Progenitor cell of endocrine pancreas (in vitro differentiated cells): Measurements from ENCODE around the gene SPNS2. TPM values are rescaled to one million over a fixed set of nuclear protein-coding genes. Genes with fewer than 3 reads are reported as not detected.

Experiments
- DNase-seq: peaks from one replicate; pipeline ENCODE4 v3.0.0; 2021; ENCODE audit warnings: low spot score; ENCODE audit not compliant: unreplicated experiment
- H3K27ac Mint-ChIP-seq: 2 replicates; pipeline ENCODE4 v1.8.0; 2021; ENCODE audit warnings: mild to moderate bottlenecking, moderate library complexity, mixed read lengths
- H3K27me3 Mint-ChIP-seq: 2 replicates; pipeline ENCODE4 v1.8.0; 2021; ENCODE audit warnings: mixed read lengths
- H3K36me3 Mint-ChIP-seq: 2 replicates; pipeline ENCODE4 v1.8.0; 2022; ENCODE audit warnings: mixed read lengths; ENCODE audit not compliant: insufficient read depth
- H3K4me1 Mint-ChIP-seq: 2 replicates; pipeline ENCODE4 v1.8.0; 2021; ENCODE audit warnings: low read depth, mixed read lengths
- H3K4me3 Mint-ChIP-seq: 2 replicates; pipeline ENCODE4 v1.8.0; 2021; ENCODE audit warnings: low read depth, mild to moderate bottlenecking, moderate library complexity, mixed read lengths
- H3K9me3 Mint-ChIP-seq: 2 replicates; pipeline ENCODE4 v1.8.0; 2021; ENCODE audit warnings: low read depth, mixed read lengths
- total RNA-seq: library from RNA; stranded (reverse); gene quantifications from 2 replicates; pipeline ENCODE4 v1.2.1, GENCODE V29; 2021
- TF ChIP-seq, protein P1 (sequence below): fragments of 200-600 bp; sonication (generic); IDR thresholded peaks from one replicate; pipeline ENCODE4 v1.5.0; 2021; ENCODE audit warnings: antibody characterized with exemption, mild to moderate bottlenecking; ENCODE audit not compliant: unreplicated experiment

Gene SPNS2
- total RNA-seq, 1 donor from 2014 or later = 0.60 TPM

DNA sequence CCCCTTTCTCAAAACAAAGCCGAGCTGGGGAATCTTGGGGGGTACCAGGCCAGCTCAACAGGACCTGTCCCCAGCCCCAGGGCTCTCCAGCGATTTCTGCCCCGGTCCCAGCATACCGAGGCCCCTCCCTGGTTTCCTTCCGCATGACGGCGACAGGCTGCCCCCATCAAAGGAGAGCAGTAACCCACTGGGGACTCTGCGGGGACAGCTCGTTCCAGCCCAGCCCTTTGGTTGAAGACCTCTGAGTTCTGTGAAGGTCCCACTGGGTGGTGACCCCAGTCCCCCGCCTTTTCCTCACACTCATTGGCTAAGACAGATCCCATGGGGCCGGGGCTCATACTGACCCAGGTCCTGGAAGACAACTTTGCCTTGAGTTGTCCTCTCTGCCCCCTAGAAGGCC, 89.7 kb downstream of the SPNS2 start:
- Mint-ChIP-seq H3K27ac (no peak overlapping the region), H3K4me1 (peaks cover 29% of the 10 kb centered on the region), H3K4me3 (no peak overlapping the region), H3K36me3 (no peaks in the 10 kb centered on the region), H3K9me3 (no peaks in the 10 kb centered on the region), H3K27me3 (peaks cover 30% of the 10 kb centered on the region)
- TF ChIP-seq, protein P1, sequence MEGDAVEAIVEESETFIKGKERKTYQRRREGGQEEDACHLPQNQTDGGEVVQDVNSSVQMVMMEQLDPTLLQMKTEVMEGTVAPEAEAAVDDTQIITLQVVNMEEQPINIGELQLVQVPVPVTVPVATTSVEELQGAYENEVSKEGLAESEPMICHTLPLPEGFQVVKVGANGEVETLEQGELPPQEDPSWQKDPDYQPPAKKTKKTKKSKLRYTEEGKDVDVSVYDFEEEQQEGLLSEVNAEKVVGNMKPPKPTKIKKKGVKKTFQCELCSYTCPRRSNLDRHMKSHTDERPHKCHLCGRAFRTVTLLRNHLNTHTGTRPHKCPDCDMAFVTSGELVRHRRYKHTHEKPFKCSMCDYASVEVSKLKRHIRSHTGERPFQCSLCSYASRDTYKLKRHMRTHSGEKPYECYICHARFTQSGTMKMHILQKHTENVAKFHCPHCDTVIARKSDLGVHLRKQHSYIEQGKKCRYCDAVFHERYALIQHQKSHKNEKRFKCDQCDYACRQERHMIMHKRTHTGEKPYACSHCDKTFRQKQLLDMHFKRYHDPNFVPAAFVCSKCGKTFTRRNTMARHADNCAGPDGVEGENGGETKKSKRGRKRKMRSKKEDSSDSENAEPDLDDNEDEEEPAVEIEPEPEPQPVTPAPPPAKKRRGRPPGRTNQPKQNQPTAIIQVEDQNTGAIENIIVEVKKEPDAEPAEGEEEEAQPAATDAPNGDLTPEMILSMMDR = no peak
- DNase-seq = no peak

Other genes with a start within 250 kb of the SPNS2 start
- 59.8 and 64.6 TPM in 2 replicates for gene ANKFY1, start 234.9 kb upstream of the SPNS2 start, total RNA-seq
- gene UBE2G1, start 132.2 kb upstream of the SPNS2 start, total RNA-seq = 82.6 and 87.8 TPM in 2 replicates
- gene SPNS3, start 64.9 kb upstream of the SPNS2 start, total RNA-seq = not detected in 2 replicates
- 55.2 and 55.6 TPM in 2 replicates for gene MYBBP1A, start 56.5 kb downstream of the SPNS2 start, total RNA-seq
- gene GGT6, start 61.7 kb downstream of the SPNS2 start, total RNA-seq = not detected in 2 replicates
- 8.3 and 8.6 TPM in 2 replicates for gene SMTNL2, start 85.6 kb downstream of the SPNS2 start, total RNA-seq
- 0.33 and 0.69 TPM in 2 replicates for gene ALOX15, start 142.8 kb downstream of the SPNS2 start, total RNA-seq
- 95.2 and 103 TPM in 2 replicates for gene PELP1, start 205.3 kb downstream of the SPNS2 start, total RNA-seq
- 52.6 and 53.8 TPM in 2 replicates for gene ARRB2, start 211.8 kb downstream of the SPNS2 start, total RNA-seq
- gene MED11, start 232.5 kb downstream of the SPNS2 start, total RNA-seq = 19.6 and 22.4 TPM in 2 replicates
- 0.18 and 0.22 TPM in 2 replicates for gene ZMYND15, start 241.0 kb downstream of the SPNS2 start, total RNA-seq
- 4.0 and 4.3 TPM in 2 replicates for gene CXCL16, start 241.0 kb downstream of the SPNS2 start, total RNA-seq